Peyer's patch (tissue), 4 donors: Measurements from ENCODE around the gene SYT13.

Experiments
- CTCF ChIP-seq, 6 experiments: fragments of 450-650 bp in 4 of 6; fragments of 200-600 bp in 2 of 6; sonication (generic) in 1 of 6; IDR thresholded peaks; one replicate each; pipeline ENCODE4 v1.5.1; 2017 to 2019; ENCODE audit warnings: antibody characterized with exemption in 6 of 6, mild to moderate bottlenecking in 3 of 6, moderate library complexity in 1 of 6
- POLR2A ChIP-seq, 2 donors: fragments of 450-650 bp; IDR thresholded peaks; one replicate each; pipeline ENCODE4 v1.5.1; 2017; ENCODE audit warnings: antibody characterized with exemption in 2 of 2, mild to moderate bottlenecking in 2 of 2, moderate library complexity in 2 of 2

GRCh38 chr11:45219411-45219810, 66.7 kb downstream of the SYT13 start:
- no peak for TF ChIP-seq CTCF (IDR thresholded peaks at IDR 0.05)
- no peak for TF ChIP-seq POLR2A (IDR thresholded peaks at IDR 0.05)
